Left colon (tissue), 2 donors: Measurements from ENCODE around the gene TANC1. TPM values are rescaled to one million over a fixed set of nuclear protein-coding genes. Genes with fewer than 3 reads are reported as not detected.

ENCODE experiments used
- ATAC-seq: fragments of 200-7000 bp; cut with Tn5 transposase; one replicate; pipeline ENCODE4 v1.9.1; 2020; ENCODE audit warnings: mild to moderate bottlenecking, moderate library complexity
- DNase-seq, 2 donors: peaks; one replicate each; pipeline ENCODE4 v3.0.0-alpha.2; 2020
- intact Hi-C, 2 donors: fragments of 100-400 bp; cut with DNase I in 1 of 2; cut with micrococcal nuclease in 1 of 2; formaldehyde crosslinking; loops; one replicate each; pipeline versions ENCODE4 v1.11.2 to v1.14.0; 2022; cut with DNase I, micrococcal nuclease
- long read RNA-seq: library from polyadenylated mRNA; unstranded; transcript quantifications from one replicate; pipeline ENCODE4 v2.0.0, GENCODE V29; 2021
- total RNA-seq, 2 donors: library from RNA; stranded (reverse); fragmentation: NEBNext Ultra II Directional; extraction: Animal tissue kit (Norgen Biotek cat#: 25700); gene quantifications; one replicate each; pipeline ENCODE4 v1.2.1, GENCODE V29; 2021
- donor health status: DM: no; HTN: no; CAD: no.
- donor health status: DM: yes; HTN: yes; CAD: no.

Gene TANC1
- total RNA-seq = 10 to 100 TPM; 30.5 to 37.4 TPM
- long read RNA-seq, partial matches to known transcripts = 13 of 31 reads
- long read RNA-seq, other reads (novel, unspliced or antisense) = 18 of 31 reads

DNA sequence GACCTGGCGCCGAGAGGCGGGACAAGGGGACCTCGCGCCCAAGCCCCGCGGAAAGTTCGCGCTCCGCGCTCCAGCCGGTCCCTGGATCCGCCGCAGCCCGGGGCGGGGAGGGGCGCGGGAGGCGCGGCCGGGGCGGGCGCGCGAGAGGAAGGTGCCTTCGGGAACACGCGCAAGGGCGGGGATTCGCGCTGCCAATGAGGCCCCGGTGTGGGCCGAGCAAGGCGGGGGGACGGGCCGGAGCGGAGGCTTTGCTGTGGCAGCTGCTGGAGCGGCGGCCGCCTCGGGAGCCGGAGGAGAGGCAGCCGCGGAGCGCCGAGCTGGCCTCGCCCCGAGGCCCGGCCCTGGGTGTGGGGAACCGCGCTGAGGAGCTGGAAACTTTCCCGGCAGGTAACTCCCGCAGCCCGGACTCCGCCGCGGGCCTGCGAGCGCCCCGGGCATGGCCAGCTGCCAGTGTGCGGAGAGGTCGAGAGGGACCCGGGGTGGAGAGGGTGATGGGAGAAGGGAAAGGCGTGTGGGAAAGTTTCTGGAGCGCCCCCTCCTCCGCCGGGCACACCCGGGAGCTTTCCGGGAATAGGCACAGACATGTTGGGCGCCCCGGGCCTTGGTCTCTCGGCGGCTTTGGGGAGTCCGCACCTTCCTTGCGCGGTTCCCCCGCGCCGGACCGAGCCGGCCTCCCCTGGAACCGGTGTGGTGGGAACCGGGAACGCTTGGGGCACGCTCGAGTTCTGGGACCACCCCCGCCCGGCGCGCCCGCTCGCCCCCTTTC is at the start of gene TANC1:
Gene TANC1, plus strand, starts transcription at position 245 of the 766 bp plus-strand sequence. CDS start 97,271 bp downstream, outside the sequence.
- intact Hi-C loops = no loop called here
- ATAC-seq = peak; percentile 88
- DNase-seq = peak; percentile 94 to 96

GRCh38 chr2:158921599-158922408 is 46.6 kb upstream of the TANC1 start:
- intact Hi-C loops = no loop called here
- DNase-seq = no peak
- no peak for ATAC-seq

- intact Hi-C loops = no loop called here
- ATAC-seq (no peak), DNase-seq (no peak)
Observed at GRCh38 chr2:158922601-158923000, 45.8 kb upstream of the TANC1 start.

- DNase-seq (no peak), ATAC-seq (no peak)
- intact Hi-C loops = no loop called here
Observed at GRCh38 chr2:158923180-158923594, 45.3 kb upstream of the TANC1 start.

- no peak for DNase-seq
- ATAC-seq = no peak
- intact Hi-C loops = no loop called here
Observed at GRCh38 chr2:158923641-158924040, 44.8 kb upstream of the TANC1 start.

DNA sequence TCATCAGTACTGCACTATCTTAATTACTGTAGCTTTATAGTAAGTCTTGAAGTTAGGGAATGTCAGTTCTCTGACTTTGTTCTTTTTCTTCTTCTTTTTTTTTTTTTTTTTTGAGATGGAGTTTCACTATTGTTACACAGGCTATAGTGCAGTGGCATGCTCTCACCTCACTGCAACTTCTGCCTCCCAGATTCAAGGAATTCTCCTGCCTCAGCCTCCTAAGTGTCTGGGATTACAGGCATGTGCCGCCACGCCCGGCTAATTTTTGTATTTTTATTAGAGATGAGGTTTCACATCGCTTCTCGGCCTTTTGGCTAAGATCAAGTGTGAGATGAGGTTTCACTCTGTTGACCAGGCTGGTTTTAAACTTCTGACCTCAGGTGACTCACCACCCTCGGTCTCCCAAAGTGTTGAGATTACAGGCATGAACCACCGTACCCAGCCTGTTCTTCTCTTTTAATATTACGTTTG is 41.9 kb upstream of the TANC1 start:
- DNase-seq = no peak
- intact Hi-C loops = no loop called here
- no peak for ATAC-seq

- DNase-seq (no peak), ATAC-seq (no peak)
- intact Hi-C loops = no loop called here
Observed at GRCh38 chr2:158928515-158928914, 39.9 kb upstream of the TANC1 start.

- intact Hi-C loops = no loop called here
- peak; percentile 98 for ATAC-seq
- peak in 1 of 2 donors; percentile 11 for DNase-seq
Observed at GRCh38 chr2:158928965-158929364, 39.5 kb upstream of the TANC1 start.

- intact Hi-C loops = no loop called here
- ATAC-seq = no peak
- no peak for DNase-seq
Observed at GRCh38 chr2:158931572-158931971, 36.9 kb upstream of the TANC1 start.

- intact Hi-C loops = no loop called here
- no peak for DNase-seq
- no peak for ATAC-seq
Observed at GRCh38 chr2:158932131-158932645, 36.3 kb upstream of the TANC1 start.

DNA sequence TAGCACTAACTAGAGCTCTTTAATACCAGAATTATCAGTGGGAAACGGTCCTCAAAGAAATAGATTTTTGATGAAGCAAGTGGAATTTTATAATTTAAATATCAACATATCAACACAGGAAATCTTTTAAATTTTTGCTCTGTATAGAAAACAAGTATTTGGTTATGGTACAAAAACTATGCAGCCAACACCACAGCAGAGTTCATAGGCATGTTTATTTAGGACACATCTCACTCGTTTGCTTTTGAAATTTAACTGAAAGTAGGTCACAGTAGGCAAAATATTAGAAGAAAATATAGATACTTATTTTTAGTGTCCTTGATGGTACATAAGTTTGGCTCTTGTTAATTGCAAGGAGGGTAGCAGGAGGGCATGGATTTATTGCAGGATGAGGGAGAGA is 34.3 kb upstream of the TANC1 start:
- ATAC-seq = no peak
- no peak for DNase-seq
- intact Hi-C loops = no loop called here

DNA sequence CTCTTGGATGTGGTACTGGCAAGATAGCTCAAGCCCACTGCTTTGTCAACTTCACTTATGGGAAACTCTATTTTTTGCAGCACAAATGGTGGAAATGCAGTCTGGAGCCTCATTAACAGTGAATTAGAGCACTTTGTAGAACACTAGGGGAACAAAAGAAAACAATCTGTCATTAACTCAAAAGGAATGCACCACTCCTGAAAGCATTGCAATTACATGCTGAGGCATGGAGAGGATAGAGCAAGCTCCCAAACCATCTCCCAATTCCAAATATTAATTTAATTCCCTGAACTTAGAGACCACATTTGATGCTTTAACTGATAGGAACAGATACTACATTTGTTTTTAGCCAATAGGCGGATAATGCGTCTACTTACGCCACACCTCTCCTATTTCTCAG is 32.8 kb upstream of the TANC1 start:
- intact Hi-C loops = no loop called here
- ATAC-seq (no peak), DNase-seq (no peak)

- intact Hi-C loops = no loop called here
- ATAC-seq (no peak), DNase-seq (no peak)
Observed at GRCh38 chr2:158936978-158937377, 31.5 kb upstream of the TANC1 start.

- ATAC-seq (no peak), DNase-seq (no peak)
- intact Hi-C loops = no loop called here
Observed at GRCh38 chr2:158940356-158940755, 28.1 kb upstream of the TANC1 start.

DNA sequence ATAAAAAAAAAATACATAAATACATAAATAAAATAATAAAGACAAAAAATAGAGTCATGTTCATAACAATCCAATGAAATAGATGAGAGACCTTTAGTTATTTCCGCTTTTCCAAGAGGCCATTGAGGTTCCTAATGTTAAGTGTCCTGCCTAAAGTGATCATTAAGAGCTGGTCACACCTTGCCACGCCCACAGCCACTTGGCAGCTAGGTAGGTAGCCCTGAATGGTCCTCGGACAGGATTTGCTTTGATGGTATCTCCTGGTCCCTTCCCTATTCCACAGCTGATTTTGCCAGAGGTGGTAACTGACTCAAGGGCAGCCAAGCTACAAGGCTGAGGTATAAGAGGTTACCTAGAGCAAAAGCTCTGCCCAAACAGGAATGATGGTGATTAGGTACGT is 24.5 kb upstream of the TANC1 start:
- intact Hi-C loops = no loop called here
- no peak for DNase-seq
- no peak for ATAC-seq

GRCh38 chr2:158948964-158949699 is 19.3 kb upstream of the TANC1 start:
- intact Hi-C loops = no loop called here
- no peak for DNase-seq
- ATAC-seq = no peak

GRCh38 chr2:158953454-158953853 is 15.0 kb upstream of the TANC1 start:
- intact Hi-C loops = no loop called here
- DNase-seq = no peak
- no peak for ATAC-seq

DNA sequence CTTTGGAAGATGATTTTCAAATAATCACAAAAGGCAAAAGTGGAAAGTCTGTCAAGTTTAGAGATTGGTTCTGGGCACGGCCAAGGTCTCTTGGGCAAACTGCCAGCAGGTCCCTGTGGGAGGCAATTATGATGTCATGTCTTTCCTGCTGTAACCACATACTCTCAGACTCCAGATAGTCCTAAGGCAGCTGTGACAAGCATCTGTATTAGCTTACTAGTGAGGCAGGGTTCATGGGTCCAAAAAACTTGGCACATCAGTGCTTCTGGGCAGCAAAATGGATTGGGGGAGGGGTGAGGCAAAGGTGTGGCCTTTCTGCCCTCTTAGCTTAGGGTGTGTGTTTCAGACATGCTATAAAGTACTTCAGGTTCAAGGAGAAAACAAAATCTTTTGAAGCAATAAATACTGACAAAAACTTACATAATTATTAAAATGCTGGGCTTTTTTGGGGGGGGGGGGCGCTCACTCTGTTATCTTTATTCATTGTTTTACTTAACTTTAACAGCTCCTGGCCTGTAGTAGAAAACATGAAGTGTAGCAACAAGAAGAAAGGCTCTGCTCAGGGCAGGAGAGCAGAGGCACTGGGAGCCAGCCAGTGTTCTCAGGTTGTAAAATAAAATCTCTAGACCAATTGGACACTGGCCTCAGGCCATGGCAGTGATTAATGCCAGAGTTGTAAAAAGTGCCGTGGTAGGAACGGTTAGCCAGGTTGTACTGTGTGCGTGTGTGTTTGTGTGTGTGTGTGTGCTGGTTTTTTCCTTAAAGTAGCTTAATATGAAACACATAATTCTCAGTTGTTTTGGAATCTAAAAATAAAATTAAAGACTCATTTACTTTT is 14.3 kb upstream of the TANC1 start:
- DNase-seq = peak; percentile 88 to 90
- intact Hi-C loops = no loop called here
- peak; percentile 93 for ATAC-seq
